Measurements from ENCODE around the gene RASSF9. TPM values are rescaled to one million over a fixed set of nuclear protein-coding genes. Genes with fewer than 3 reads are reported as not detected.

RASSF9 gene
- total RNA-seq, 4 donors from 2014 or later, result 0.46 to 1.3 (median 0.90) TPM

GRCh38 chr12:85825746-85826145, 10.5 kb downstream of the RASSF9 start:
- no peaks in the 10 kb centered on the region for H3K4me1 ChIP-seq
- intact Hi-C loops (cut with DNase I; ENCODE audit: low total_unique reads) (no loop called here), in situ Hi-C loops (cut with MboI; ENCODE audit: low sequenced_read_pairs in 4 of 4) (no loop called here)
- DNase-seq (no peak), ATAC-seq (no peak)
- no peak overlapping the region for H3K4me3 ChIP-seq
- TF ChIP-seq CTCF (IDR thresholded peaks at IDR 0.05 in 4 of 5, conservative IDR thresholded peaks at IDR 0.05 in 1 of 5) (no peak), POLR2A (IDR thresholded peaks at IDR 0.05) (no peak)
- no peaks in the 10 kb centered on the region for H3K36me3 ChIP-seq
- no peak overlapping the region for H3K27ac ChIP-seq
- no peaks in the 10 kb centered on the region for H3K9me3 ChIP-seq
- H3K27me3 ChIP-seq, result no peaks in the 10 kb centered on the region

- no peak overlapping the region for H3K4me3 ChIP-seq
- H3K27ac ChIP-seq, result no peak overlapping the region
- no peak for TF ChIP-seq POLR2A (IDR thresholded peaks at IDR 0.05)
- TF ChIP-seq CTCF (IDR thresholded peaks at IDR 0.05 in 4 of 5, conservative IDR thresholded peaks at IDR 0.05 in 1 of 5), result no peak
- H3K36me3 ChIP-seq, result no peaks in the 10 kb centered on the region
- H3K4me1 ChIP-seq, result no peaks in the 10 kb centered on the region
- no peaks in the 10 kb centered on the region for H3K27me3 ChIP-seq
- H3K9me3 ChIP-seq, result no peaks in the 10 kb centered on the region
- no peak for DNase-seq
- in situ Hi-C loops (cut with MboI; ENCODE audit: low sequenced_read_pairs in 4 of 4) (no loop called here), intact Hi-C loops (cut with DNase I; ENCODE audit: low total_unique reads) (no loop called here)
- ATAC-seq, result no peak
These were observed 12.6 kb downstream of the RASSF9 start for GRCh38 chr12:85823436-85824180.

GRCh38 chr12:85821759-85822158, 14.4 kb downstream of the RASSF9 start:
- in situ Hi-C loops (cut with MboI; ENCODE audit: low sequenced_read_pairs in 4 of 4), result no loop called here
- ATAC-seq, result no peak
- no peak for TF ChIP-seq CTCF (IDR thresholded peaks at IDR 0.05 in 4 of 5, conservative IDR thresholded peaks at IDR 0.05 in 1 of 5)
- TF ChIP-seq POLR2A (IDR thresholded peaks at IDR 0.05), result no peak
- Histone ChIP-seq H3K36me3 (no peaks in the 10 kb centered on the region), H3K4me1 (no peaks in the 10 kb centered on the region), H3K4me3 (no peak overlapping the region), H3K9me3 (no peaks in the 10 kb centered on the region), H3K27me3 (no peaks in the 10 kb centered on the region), H3K27ac (no peak overlapping the region)
- DNase-seq, result no peak
- intact Hi-C loops (cut with DNase I; ENCODE audit: low total_unique reads), result no loop called here

GRCh38 chr12:85821206-85821605, 15.0 kb downstream of the RASSF9 start:
- in situ Hi-C loops (cut with MboI; ENCODE audit: low sequenced_read_pairs in 4 of 4), result no loop called here
- Histone ChIP-seq H3K4me3 (no peak overlapping the region), H3K4me1 (no peaks in the 10 kb centered on the region), H3K27ac (no peak overlapping the region), H3K9me3 (no peaks in the 10 kb centered on the region), H3K27me3 (no peaks in the 10 kb centered on the region), H3K36me3 (no peaks in the 10 kb centered on the region)
- TF ChIP-seq POLR2A (IDR thresholded peaks at IDR 0.05) (no peak), CTCF (IDR thresholded peaks at IDR 0.05 in 4 of 5, conservative IDR thresholded peaks at IDR 0.05 in 1 of 5) (no peak)
- intact Hi-C loops (cut with DNase I; ENCODE audit: low total_unique reads), result no loop called here
- ATAC-seq, result no peak
- no peak for DNase-seq

GRCh38 chr12:85820101-85820500, 16.1 kb downstream of the RASSF9 start:
- Histone ChIP-seq H3K27ac (no peak overlapping the region), H3K27me3 (no peaks in the 10 kb centered on the region), H3K4me3 (no peak overlapping the region), H3K4me1 (no peaks in the 10 kb centered on the region), H3K36me3 (no peaks in the 10 kb centered on the region), H3K9me3 (no peaks in the 10 kb centered on the region)
- intact Hi-C loops (cut with DNase I; ENCODE audit: low total_unique reads) (no loop called here), in situ Hi-C loops (cut with MboI; ENCODE audit: low sequenced_read_pairs in 4 of 4) (no loop called here)
- ATAC-seq, result no peak
- TF ChIP-seq POLR2A (IDR thresholded peaks at IDR 0.05), result no peak
- no peak for TF ChIP-seq CTCF (IDR thresholded peaks at IDR 0.05 in 4 of 5, conservative IDR thresholded peaks at IDR 0.05 in 1 of 5)
- DNase-seq, result no peak
